Right renal pelvis (tissue), 4 donors: ENCODE results near the gene GJD3. TPM values are rescaled to one million over a fixed set of nuclear protein-coding genes. Genes with fewer than 3 reads are reported as not detected.
"Not testable (repeated sequence)": the region's sequence is repeated elsewhere in the genome, so short reads cannot be mapped to it uniquely, and the experiment has no call there.

ENCODE experiments used
- DNase-seq, 4 donors: peaks; one replicate each; pipeline ENCODE4 v3.0.0-alpha.2; 2013; ENCODE audit warnings: low read depth in 4 of 4, low spot score in 3 of 4, missing footprints in 1 of 4
- polyA plus RNA-seq, 4 donors: library from polyadenylated mRNA; unstranded; fragments of 120-200 nt; gene quantifications; one replicate each; pipeline ENCODE4 v1.2.1, GENCODE V29; 2013; ENCODE audit not compliant: insufficient read length in 4 of 4

The GJD3 gene
- polyA plus RNA-seq, 4 donors, result 0.14 to 0.18 TPM; not detected in 2

DNA sequence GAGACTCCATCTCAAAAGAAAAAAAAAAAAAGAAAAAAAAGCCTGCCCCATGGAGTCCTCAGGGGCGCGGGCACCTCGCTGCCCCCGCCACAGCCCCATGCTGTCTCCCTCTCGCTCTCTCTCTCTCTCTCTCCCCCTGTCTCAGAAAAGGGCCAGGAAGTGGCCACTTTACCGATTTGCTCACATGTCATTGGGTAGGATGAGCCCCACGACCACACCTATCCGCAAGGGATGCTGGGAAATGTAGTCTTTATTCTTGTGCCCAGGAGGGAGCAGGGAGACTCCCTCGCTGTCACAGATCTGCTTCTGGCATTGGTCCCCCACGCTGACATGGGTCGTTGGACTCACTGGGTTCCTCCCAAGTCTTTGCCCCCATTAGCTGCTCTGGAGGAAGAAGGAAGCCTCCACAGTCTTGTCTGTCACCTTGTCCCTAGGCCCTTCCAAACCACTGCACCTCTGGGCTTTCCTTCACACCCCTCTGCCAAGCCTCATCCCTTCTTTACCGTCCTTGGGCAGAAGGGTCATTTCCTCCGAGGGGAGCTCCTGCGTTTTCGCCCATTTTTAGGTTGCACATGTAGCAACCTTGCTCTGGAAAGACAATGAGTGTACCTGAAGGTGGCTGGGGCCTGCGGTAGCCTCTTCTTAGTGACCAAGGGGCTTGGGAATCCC, 6.9 kb upstream of the GJD3 start:
- DNase-seq, result no peak

DNA sequence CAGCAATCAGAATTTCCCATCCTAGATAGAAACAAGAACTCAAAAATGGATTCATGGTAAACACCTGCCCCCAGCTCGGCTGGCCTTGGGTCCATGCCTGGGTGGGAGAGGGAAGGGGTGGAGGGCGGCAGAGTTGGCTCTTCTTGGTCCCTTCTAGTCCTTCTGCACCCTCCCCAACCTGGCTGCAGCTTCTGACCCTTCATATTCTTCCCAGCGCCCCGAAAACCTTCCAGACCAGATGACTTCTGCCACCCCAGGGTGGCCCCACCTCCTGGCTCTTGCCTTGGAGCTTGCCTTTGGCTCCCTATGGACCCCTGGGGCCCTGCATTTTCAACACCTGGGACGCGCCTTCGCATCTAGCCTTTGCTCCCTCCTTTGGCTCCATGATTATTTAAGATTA, 5.4 kb upstream of the GJD3 start:
- DNase-seq, result no peak

- DNase-seq, result not testable (repeated sequence)
These were observed 3.2 kb upstream of the GJD3 start for GRCh38 chr17:40367728-40368127.

DNA sequence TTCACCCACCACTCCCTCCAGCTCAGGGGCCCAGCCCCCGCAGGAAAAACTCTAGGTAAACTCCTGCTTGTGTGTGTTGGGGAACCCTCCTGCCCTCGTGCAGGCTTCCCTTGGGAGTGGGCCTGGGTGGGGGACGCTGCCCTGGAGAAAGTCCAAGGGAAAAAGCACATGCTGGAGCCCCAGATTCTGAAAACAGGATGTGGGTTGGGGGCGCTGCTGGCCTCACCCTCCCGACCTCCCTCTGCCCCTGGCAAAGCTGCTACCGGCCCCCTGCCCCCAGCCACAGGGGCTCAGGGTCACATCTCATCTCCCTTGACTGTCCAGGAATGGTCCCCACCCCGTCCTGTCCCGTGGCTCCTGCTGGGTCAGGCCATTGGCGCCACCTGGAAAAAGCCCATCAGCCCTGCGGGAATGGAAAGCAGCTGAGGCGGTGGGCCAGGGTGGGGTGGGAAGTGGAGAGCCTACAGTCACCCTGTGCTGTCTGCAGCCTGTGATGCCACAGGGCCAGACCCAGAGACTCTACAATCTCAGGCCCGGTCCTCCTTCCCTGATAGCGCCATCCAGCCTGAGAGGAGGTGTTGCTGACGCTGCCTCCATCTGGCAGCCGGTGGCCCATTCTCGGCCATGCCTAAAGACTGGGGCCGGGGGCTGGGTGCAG, 2.5 kb upstream of the GJD3 start:
- DNase-seq, result no peak

GRCh38 chr17:40366076-40366860, 1.7 kb upstream of the GJD3 start:
- no peak for DNase-seq

- no peak for DNase-seq
These were observed 369 bp upstream of the GJD3 start for GRCh38 chr17:40364906-40365305.

DNA sequence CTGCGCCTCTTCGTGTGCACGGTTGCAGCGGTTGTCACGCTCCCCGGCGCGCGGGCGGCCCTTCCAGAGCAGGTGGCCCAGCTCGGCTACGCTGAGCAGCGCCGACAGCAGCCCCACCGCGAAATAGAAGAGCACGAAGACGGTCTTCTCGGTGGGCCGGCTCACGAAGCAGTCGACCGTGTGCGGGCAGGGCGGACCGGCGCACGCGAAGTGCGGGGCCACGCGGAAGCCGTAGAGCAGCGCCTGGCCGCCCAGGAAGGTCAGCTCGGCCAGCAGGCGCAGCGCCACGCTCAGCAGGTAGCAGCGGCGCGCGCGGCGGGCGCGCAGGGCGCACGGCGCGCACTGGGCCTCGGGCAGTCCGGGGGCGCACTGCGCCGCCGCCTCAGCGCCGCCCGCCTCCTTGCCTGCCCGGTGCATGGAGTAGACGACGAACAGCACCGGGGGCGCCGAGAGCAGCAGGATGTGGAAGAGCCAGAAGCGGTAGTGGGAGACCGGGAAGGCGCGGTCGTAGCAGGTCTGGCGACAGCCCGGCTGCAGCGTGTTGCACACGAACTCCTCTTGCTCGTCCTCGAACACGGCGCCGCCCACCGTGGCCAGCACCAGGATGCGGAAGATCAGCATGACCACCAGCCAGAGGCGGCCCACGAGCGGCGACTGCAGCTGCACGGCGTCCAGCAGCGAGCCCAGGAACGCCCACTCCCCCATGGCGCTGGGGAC, 1.3 kb downstream of the GJD3 start:
- no peak for DNase-seq

DNA sequence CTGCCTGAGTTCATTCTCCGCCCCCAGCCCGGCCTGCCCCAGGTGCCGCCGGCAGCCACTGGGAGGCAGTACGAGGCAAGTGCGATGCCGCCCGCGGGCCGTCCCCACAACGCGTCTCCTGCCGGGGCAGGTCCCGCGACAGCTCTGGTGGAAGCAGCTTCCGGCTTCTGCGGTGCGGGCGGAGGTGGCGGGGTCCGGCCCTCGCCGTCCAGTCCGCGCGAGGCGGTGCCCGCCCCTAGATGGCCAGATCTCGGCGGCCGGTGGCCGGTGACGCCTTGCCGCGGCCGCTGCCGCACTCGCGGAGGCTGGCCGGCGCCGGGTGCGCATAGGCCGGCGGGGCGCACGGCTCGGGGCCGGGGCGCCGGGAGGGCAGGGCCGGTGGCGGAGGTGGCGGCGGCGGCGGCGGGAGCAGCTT, 1.8 kb downstream of the GJD3 start:
- no peak for DNase-seq

DNA sequence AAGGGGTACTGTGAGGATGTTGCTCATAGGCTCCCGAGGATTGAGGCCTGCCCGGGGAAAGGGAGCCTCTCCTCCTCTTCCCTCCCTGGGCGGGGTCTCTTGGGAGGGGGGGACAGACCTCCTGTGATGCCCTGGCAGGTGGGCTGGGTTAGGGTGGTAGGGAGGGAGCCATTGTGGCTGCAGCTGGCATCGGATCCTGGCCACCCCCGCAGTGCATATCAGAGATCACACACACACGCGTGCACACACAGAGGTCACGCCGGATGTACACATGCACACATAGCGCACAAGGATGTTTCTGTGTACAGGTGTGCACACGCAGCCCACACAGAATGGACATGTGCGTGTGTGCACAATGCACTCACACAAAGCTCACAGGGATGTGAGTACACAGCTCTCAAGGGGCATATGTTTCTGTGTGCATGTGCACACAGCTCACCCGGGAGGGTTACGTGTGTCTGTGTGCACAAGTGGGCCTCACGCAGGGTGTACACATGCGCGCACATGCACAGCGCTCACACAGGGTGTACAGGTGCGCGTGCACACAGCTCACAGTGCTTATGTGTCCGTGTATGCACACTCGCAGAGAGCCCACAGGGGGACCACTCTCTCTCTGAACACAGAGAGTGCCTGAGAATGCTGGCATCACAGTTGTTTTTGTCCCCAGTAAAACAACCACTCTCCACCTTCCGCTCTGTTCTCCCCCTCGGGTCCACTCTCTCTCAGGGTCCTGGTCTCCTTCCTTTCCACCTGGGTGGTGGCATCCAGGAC, 2.4 kb downstream of the GJD3 start:
- no peak for DNase-seq

GRCh38 chr17:40361063-40361924, 3.2 kb downstream of the GJD3 start:
- DNase-seq, result no peak

DNA sequence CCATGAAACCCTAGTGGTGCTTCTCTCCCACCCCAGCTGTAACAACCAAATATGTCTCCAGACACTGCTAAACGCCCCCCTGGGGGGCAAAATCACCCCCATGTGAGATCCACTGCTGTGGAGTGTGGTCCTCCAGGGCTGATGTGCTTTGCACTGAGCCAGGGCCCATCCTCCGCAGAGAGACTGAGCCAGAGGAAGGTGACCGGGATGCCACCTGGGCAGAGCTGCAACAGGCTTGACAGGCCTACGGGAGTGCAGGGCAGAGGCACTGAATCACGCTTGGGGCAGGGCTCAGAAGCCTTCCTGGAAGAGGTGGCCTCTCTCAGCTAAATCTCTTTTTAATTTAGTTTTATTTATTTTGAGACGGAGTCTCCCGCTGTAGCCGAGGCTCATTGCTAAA, 4.4 kb downstream of the GJD3 start:
- DNase-seq, result no peak

- DNase-seq, result peak in 2 of 4 donors; percentile 76 to 84
These were observed 6.1 kb downstream of the GJD3 start for GRCh38 chr17:40358323-40359038.

DNA sequence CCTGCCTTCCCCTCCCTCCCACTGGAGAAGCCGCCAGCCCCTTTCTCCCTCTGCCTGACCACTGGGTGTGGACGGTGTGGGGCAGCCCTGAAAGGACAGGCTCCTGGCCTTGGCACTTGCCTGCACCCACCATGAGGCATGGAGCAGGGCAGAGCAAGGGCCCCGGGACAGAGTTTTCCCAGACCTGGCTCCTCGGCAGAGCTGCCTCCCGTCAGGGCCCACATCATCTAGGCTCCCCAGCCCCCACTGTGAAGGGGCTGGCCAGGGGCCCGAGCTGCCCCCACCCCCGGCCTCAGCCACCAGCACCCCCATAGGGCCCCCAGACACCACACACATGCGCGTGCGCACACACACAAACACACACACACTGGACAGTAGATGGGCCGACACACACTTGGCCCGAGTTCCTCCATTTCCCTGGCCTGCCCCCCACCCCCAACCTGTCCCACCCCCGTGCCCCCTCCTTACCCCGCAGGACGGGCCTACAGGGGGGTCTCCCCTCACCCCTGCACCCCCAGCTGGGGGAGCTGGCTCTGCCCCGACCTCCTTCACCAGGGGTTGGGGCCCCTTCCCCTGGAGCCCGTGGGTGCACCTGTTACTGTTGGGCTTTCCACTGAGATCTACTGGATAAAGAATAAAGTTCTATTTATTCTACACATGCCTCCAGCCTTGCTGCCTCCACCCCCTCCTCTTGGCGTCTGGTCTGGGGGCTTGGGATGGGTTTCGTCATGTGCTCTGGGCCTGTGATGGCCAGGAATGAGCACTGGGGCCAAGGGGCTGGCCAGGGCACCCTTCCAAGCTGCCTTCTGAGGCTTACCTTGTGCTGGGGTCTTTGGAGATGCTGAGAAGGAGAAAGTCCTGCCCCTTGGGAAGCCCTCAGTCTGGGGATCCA, 7.3 kb downstream of the GJD3 start:
- no peak for DNase-seq

DNA sequence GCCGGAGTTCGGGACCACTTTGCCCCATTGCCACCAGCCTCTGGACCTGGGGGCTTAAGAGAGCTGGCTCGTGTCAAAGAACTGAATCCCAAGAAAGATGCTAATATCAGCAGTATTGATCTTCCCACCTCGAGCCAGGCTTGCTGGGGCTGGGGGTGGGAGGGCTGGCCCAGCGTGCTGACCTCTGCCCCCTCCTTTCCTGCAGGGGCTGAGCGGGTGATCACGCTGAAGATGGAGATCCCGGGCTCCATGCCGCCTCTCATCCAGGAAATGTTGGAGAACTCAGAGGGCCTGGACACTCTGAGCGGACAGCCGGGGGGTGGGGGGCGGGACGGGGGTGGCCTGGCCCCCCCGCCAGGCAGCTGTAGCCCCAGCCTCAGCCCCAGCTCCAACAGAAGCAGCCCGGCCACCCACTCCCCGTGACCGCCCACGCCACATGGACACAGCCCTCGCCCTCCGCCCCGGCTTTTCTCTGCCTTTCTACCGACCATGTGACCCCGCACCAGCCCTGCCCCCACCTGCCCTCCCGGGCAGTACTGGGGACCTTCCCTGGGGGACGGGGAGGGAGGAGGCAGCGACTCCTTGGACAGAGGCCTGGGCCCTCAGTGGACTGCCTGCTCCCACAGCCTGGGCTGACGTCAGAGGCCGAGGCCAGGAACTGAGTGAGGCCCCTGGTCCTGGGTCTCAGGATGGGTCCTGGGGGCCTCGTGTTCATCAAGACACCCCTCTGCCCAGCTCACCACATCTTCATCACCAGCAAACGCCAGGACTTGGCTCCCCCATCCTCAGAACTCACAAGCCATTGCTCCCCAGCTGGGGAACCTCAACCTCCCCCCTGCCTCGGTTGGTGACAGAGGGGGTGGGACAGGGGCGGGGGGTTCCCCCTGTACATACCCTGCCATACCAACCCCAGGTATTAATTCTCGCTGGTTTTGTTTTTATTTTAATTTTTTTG, 8.5 kb downstream of the GJD3 start:
- DNase-seq, result no peak

GRCh38 chr17:40355123-40355803, 9.3 kb downstream of the GJD3 start:
- no peak for DNase-seq
